Limb (tissue), 2 donors: Measurements from ENCODE around the gene EPHB3.
"Not testable (repeated sequence)": the region's sequence is repeated elsewhere in the genome, so short reads cannot be mapped to it uniquely, and the experiment has no call there.

Experiments used
- DNase-seq, 2 donors: peaks; one replicate each; pipeline ENCODE4 v3.0.0-alpha.2; 2016; ENCODE audit errors: extremely low spot score in 2 of 2

The EPHB3 gene

DNA sequence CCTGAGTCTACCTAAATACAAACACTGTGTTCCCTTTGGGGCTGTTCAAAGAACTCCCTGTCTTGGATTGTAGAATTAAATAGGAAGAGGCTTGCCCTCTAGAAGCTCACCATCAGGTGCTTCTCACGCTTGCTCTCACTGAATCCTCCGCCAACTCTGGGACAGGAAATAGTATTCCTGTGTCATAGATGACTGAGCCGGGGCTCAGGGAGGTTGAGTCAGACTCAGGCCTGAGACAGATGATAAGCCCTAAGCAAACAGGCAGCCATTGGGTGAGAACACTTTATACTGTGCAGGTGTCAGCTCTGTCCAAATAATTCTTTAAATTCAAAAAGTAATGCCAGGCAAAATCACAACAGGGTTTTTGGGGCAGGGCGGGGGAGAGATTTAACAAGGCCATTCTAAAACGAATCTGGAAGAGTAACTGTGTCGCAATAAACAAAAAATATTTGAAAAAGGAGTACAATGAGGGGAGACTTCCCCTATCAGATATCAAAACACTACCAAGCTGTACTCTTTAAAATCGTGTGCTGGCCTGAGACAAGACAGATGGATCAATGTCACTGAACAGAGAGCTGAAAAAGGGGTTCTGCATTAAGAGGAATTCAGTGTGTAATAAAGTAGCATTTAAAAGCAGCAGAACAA lies 59.0 kb downstream of the EPHB3 start:
- DNase-seq, result no peak

DNA sequence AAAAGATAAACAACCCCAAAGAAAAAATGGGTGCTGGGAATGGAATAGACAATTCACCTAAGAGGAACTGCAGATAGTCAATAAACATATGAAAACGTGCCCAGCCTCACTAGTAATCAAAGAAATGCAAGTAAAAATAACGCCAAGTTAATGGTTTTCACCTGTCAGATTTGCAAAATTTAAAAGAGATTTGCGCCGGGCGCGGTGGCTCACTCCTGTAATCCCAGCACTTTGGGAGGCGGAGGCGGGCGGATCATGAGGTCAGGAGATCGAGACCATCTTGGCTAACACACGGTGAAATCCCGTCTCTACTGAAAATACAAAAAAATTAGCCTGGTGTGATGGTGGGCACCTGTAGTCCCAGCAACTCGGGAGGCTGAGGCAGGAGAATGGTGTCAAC lies 60.6 kb downstream of the EPHB3 start:
- DNase-seq, result not testable (repeated sequence)

DNA sequence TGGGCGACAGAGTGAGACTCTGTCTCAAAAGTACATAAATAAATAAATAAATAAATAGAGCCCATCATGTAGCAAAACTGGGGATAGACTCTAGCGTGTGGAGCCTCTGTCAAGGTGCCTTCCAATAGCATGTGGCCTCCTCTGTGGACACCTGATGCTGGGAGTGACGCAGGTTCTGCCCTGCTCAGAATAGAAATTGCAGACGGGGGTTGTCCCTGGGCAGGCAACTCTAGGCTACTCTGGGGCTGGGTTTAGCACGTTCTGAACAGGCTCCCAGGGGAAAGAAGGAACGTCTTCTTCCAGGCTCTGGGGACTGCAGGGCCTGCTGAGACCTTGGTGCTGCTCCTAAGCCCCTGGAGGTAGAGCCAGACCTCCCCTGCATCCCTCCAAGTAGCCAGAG lies 65.3 kb downstream of the EPHB3 start:
- no peak for DNase-seq

DNA sequence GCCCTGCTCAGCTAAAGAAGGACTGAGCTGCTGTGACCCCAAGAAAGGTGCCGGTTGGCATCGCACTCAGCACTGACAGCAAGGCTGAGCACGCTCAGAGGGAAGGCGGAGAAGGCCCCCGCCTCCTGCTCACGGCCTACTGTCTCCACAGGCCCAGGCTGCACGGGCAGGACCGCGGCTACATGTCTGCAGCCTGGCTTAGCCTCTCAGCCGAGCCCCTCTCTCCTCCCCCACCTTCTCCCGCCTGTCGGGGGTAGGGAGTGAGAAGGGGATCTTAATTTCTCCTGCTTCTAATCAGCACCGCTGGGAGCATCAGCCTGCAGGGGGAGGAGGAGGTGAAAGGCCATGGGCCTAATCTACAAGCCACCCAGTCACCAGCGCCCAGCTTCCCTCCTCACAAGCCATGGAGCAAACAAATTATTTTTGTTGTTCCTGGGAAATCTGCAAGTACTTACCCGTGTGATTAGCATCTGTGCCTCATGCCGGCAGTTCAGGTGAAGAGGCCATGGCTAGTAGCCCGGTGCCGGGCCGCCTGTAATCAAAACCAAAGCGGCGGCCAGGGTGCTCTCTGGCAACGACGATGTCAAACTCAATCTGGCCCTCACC lies 68.1 kb downstream of the EPHB3 start:
- DNase-seq, result no peak

DNA sequence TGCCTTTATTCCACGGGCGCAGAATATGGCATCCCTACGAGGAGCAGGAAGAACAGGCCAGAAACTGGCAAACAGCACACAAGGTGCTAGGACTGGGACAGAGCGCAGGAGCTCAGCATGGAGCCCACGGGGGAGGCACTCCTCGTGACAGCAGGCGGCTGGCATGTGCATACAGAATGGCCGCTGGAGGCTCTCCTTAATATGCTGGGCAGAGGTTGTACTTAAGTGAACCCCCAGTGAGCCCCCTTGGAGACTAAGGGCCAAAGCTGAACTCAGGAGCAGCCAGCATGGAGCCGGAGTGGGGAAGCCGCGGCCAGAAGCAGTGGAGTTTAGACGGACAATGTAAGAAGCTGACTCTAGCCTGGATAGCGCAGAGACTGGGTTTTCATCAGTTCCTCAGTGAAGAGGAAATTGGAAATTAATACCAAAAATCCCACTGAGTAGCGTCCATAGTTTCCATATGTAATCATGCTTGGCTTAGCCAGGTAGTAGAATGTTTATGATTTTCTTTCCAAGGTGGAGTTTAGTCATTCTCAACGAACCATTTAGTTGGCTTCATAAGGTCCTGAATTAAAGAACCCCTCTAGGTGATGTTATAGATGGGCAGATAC lies 69.4 kb downstream of the EPHB3 start:
- peak in 1 of 2 donors; percentile 60 for DNase-seq

DNA sequence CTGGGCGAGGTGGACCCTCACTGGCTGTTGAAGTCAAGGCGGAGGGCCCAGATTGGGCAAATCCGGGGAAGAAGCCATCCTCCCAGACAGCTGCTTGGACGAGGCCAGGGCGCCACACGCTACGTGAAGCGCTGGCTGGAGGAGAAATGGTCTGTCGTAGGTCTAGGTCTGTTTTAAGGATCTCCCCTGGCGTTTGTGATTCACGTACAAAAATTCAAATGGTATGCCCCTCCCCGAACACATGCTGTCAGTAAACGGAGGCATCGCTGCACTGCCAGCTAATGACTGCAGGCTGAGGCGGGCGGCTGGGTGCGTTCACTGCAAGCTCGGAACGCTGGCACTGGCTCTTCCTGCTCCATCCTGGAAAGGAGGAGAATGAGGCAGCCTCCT lies 69.9 kb downstream of the EPHB3 start:
- no peak for DNase-seq
